Measurements from ENCODE around the gene ANKRD13B.

ANKRD13B gene

DNA sequence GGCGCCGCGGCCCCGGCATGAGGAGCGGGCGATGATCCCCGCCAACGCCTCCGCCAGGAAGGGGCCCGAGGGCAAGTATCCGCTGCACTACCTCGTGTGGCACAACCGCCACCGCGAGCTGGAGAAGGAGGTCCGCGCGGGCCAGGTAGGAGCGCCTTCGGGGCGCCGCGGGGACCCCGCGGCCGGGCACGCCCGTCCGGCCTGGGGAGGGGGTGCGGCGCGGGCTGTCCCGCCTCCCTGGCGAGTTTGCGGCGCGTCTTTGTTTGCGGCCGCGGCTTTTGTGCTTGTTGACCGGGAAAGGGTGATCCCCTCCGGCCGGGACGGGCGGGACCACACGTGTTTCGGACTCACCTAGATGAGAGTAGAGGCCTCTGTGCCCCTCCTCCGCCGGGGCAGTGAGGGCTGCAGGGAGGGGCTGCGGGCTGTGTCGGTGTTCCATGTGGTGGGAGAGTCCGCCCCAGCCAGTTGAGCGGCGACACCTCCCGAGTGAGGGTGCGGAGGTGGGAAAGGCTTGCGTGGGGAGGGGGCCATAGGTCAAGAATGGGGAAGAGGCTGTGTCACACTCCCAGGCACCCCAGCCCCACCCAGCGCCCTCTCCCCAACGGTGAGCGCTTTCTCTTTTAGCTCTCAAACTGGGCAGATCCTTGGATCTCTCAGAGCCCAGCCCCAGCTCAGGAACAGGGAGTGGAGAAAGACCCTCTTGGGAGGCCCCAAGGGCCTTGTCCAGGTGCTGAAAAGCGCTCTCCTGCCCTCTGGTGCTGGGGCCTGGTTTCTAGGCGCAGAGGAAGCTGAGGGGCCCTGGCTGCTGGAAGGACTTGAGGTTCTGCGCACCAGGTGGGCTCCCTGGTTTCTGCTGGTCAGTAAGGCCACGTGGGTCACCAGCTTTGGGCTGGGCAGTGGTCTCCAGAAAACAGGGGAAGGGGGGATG, 923 bp downstream of the ANKRD13B start (continued):
- TF ChIP-seq, protein P1, sequence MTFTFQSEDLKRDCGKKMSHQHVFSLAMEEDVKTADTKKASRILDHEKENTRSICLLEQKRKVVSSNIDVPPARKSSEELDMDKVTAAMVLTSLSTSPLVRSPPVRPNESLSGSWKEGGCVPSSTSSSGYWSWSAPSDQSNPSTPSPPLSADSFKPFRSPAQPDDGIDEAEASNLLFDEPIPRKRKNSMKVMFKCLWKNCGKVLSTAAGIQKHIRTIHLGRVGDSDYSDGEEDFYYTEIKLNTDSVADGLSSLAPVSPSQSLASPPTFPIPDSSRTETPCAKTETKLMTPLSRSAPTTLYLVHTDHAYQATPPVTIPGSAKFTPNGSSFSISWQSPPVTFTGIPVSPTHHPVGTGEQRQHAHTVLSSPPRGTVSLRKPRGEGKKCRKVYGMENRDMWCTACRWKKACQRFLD (tag by site-specific recombination; IDR thresholded peaks at IDR 0.05), result no peak
- TF ChIP-seq ZNF324 (tag by site-specific recombination; IDR thresholded peaks at IDR 0.05), result no peak
- peak; percentile 75 for TF ChIP-seq SP3 (tag by site-specific recombination; IDR thresholded peaks at IDR 0.05)
- TF ChIP-seq KLF7 (tag by site-specific recombination; IDR thresholded peaks at IDR 0.05; ENCODE audit: borderline replicate concordance), result peak; percentile 56; the same call in 1 of the 2 replicates
- no peak for TF ChIP-seq ZNF24 (tag by site-specific recombination; IDR thresholded peaks at IDR 0.05)
- TF ChIP-seq ZNF175 (tag by site-specific recombination; IDR thresholded peaks at IDR 0.05), result no peak
- no peak for TF ChIP-seq SETDB1 (IDR thresholded peaks at IDR 0.05; ENCODE audit: insufficient read length, low read length)
- TF ChIP-seq EGR2 (tag by site-specific recombination; IDR thresholded peaks at IDR 0.05; ENCODE audit: low read depth), result peak; percentile 96
- TF ChIP-seq ZBTB20 (tag by site-specific recombination; IDR thresholded peaks at IDR 0.05), result peak; percentile 67
- no peak for TF ChIP-seq ZFP3 (tag by site-specific recombination; IDR thresholded peaks at IDR 0.05; ENCODE audit: low read depth)
- TF ChIP-seq, protein P2, sequence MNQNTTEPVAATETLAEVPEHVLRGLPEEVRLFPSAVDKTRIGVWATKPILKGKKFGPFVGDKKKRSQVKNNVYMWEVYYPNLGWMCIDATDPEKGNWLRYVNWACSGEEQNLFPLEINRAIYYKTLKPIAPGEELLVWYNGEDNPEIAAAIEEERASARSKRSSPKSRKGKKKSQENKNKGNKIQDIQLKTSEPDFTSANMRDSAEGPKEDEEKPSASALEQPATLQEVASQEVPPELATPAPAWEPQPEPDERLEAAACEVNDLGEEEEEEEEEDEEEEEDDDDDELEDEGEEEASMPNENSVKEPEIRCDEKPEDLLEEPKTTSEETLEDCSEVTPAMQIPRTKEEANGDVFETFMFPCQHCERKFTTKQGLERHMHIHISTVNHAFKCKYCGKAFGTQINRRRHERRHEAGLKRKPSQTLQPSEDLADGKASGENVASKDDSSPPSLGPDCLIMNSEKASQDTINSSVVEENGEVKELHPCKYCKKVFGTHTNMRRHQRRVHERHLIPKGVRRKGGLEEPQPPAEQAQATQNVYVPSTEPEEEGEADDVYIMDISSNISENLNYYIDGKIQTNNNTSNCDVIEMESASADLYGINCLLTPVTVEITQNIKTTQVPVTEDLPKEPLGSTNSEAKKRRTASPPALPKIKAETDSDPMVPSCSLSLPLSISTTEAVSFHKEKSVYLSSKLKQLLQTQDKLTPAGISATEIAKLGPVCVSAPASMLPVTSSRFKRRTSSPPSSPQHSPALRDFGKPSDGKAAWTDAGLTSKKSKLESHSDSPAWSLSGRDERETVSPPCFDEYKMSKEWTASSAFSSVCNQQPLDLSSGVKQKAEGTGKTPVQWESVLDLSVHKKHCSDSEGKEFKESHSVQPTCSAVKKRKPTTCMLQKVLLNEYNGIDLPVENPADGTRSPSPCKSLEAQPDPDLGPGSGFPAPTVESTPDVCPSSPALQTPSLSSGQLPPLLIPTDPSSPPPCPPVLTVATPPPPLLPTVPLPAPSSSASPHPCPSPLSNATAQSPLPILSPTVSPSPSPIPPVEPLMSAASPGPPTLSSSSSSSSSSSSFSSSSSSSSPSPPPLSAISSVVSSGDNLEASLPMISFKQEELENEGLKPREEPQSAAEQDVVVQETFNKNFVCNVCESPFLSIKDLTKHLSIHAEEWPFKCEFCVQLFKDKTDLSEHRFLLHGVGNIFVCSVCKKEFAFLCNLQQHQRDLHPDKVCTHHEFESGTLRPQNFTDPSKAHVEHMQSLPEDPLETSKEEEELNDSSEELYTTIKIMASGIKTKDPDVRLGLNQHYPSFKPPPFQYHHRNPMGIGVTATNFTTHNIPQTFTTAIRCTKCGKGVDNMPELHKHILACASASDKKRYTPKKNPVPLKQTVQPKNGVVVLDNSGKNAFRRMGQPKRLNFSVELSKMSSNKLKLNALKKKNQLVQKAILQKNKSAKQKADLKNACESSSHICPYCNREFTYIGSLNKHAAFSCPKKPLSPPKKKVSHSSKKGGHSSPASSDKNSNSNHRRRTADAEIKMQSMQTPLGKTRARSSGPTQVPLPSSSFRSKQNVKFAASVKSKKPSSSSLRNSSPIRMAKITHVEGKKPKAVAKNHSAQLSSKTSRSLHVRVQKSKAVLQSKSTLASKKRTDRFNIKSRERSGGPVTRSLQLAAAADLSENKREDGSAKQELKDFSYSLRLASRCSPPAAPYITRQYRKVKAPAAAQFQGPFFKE (tag by site-specific recombination; IDR thresholded peaks at IDR 0.05; ENCODE audit: borderline replicate concordance), result no peak
- TF ChIP-seq, protein P3, sequence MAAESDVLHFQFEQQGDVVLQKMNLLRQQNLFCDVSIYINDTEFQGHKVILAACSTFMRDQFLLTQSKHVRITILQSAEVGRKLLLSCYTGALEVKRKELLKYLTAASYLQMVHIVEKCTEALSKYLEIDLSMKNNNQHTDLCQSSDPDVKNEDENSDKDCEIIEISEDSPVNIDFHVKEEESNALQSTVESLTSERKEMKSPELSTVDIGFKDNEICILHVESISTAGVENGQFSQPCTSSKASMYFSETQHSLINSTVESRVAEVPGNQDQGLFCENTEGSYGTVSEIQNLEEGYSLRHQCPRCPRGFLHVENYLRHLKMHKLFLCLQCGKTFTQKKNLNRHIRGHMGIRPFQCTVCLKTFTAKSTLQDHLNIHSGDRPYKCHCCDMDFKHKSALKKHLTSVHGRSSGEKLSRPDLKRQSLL (tag by site-specific recombination; IDR thresholded peaks at IDR 0.05), result no peak
- TF ChIP-seq, protein P4, sequence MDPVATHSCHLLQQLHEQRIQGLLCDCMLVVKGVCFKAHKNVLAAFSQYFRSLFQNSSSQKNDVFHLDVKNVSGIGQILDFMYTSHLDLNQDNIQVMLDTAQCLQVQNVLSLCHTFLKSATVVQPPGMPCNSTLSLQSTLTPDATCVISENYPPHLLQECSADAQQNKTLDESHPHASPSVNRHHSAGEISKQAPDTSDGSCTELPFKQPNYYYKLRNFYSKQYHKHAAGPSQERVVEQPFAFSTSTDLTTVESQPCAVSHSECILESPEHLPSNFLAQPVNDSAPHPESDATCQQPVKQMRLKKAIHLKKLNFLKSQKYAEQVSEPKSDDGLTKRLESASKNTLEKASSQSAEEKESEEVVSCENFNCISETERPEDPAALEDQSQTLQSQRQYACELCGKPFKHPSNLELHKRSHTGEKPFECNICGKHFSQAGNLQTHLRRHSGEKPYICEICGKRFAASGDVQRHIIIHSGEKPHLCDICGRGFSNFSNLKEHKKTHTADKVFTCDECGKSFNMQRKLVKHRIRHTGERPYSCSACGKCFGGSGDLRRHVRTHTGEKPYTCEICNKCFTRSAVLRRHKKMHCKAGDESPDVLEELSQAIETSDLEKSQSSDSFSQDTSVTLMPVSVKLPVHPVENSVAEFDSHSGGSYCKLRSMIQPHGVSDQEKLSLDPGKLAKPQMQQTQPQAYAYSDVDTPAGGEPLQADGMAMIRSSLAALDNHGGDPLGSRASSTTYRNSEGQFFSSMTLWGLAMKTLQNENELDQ (tag by site-specific recombination; IDR thresholded peaks at IDR 0.05; ENCODE audit: low read depth), result no peak
- TF ChIP-seq ZNF777 (tag by site-specific recombination; IDR thresholded peaks at IDR 0.05; ENCODE audit: borderline replicate concordance), result no peak
- no peak for TF ChIP-seq ZNF473 (tag by site-specific recombination; IDR thresholded peaks at IDR 0.05)
- no peak for TF ChIP-seq ZNF266 (tag by site-specific recombination; IDR thresholded peaks at IDR 0.05; ENCODE audit: low read depth)
- TF ChIP-seq ZSCAN23 (tag by site-specific recombination; IDR thresholded peaks at IDR 0.05), result no peak
- no peak for TF ChIP-seq HOXC10 (CRISPR knock-in tag; IDR thresholded peaks at IDR 0.05)
- TF ChIP-seq ZNF544 (tag by site-specific recombination; IDR thresholded peaks at IDR 0.05), result no peak
- TF ChIP-seq ZNF548 (tag by site-specific recombination; IDR thresholded peaks at IDR 0.05), result no peak
- TF ChIP-seq KLF9 (tag by site-specific recombination; IDR thresholded peaks at IDR 0.05; ENCODE audit: low read depth), result peak; percentile 43
- TF ChIP-seq, protein P5, sequence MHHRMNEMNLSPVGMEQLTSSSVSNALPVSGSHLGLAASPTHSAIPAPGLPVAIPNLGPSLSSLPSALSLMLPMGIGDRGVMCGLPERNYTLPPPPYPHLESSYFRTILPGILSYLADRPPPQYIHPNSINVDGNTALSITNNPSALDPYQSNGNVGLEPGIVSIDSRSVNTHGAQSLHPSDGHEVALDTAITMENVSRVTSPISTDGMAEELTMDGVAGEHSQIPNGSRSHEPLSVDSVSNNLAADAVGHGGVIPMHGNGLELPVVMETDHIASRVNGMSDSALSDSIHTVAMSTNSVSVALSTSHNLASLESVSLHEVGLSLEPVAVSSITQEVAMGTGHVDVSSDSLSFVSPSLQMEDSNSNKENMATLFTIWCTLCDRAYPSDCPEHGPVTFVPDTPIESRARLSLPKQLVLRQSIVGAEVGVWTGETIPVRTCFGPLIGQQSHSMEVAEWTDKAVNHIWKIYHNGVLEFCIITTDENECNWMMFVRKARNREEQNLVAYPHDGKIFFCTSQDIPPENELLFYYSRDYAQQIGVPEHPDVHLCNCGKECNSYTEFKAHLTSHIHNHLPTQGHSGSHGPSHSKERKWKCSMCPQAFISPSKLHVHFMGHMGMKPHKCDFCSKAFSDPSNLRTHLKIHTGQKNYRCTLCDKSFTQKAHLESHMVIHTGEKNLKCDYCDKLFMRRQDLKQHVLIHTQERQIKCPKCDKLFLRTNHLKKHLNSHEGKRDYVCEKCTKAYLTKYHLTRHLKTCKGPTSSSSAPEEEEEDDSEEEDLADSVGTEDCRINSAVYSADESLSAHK (tag by site-specific recombination; IDR thresholded peaks at IDR 0.05), result no peak
- TF ChIP-seq, protein P6, sequence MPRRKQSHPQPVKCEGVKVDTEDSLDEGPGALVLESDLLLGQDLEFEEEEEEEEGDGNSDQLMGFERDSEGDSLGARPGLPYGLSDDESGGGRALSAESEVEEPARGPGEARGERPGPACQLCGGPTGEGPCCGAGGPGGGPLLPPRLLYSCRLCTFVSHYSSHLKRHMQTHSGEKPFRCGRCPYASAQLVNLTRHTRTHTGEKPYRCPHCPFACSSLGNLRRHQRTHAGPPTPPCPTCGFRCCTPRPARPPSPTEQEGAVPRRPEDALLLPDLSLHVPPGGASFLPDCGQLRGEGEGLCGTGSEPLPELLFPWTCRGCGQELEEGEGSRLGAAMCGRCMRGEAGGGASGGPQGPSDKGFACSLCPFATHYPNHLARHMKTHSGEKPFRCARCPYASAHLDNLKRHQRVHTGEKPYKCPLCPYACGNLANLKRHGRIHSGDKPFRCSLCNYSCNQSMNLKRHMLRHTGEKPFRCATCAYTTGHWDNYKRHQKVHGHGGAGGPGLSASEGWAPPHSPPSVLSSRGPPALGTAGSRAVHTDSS (tag by site-specific recombination; IDR thresholded peaks at IDR 0.05), result no peak
- TF ChIP-seq GLIS2 (tag by site-specific recombination; IDR thresholded peaks at IDR 0.05), result peak; percentile 58
- TF ChIP-seq ZNF174 (tag by site-specific recombination; IDR thresholded peaks at IDR 0.05), result no peak
